Osteoblast (primary cell): ENCODE data around the gene GRAPL. TPM values are rescaled to one million over a fixed set of nuclear protein-coding genes. Genes with fewer than 3 reads are reported as not detected.
"Not testable (repeated sequence)": the region's sequence is repeated elsewhere in the genome, so short reads cannot be mapped to it uniquely, and the experiment has no call there.

Experiments
- DNase-seq: peaks from one replicate; pipeline ENCODE4 v3.0.0; 2011; ENCODE audit warnings: low spot score, mixed read lengths; ENCODE audit not compliant: insufficient read length; ENCODE audit errors: missing footprints
- H2AFZ ChIP-seq: 2 replicates; pipeline ENCODE4 v1.6.0; 2011; ENCODE audit warnings: mild to moderate bottlenecking, low read length
- H3K27ac ChIP-seq: 2 replicates; pipeline ENCODE4 v1.5.1; 2011; ENCODE audit warnings: mild to moderate bottlenecking, low read depth, low read length, moderate library complexity
- H3K27me3 ChIP-seq: 2 replicates; pipeline ENCODE4 v1.6.0; 2012; ENCODE audit warnings: mild to moderate bottlenecking, control low read depth, inconsistent platforms, low read length, moderate library complexity; ENCODE audit not compliant: insufficient read depth
- H3K36me3 ChIP-seq: 2 replicates; pipeline ENCODE4 v1.5.1; 2011; ENCODE audit warnings: mild to moderate bottlenecking, low read length, control low read depth, moderate library complexity; ENCODE audit not compliant: insufficient read depth
- H3K4me1 ChIP-seq: 2 replicates; pipeline ENCODE4 v1.5.1; 2011; ENCODE audit warnings: mild to moderate bottlenecking, low read length, control low read depth, moderate library complexity; ENCODE audit not compliant: insufficient read depth
- H3K4me2 ChIP-seq: 2 replicates; pipeline ENCODE4 v1.6.0; 2011; ENCODE audit warnings: mild to moderate bottlenecking, low read length; ENCODE audit not compliant: insufficient read depth
- H3K4me3 ChIP-seq: fragments of 200-600 bp; sonication (generic); 3 replicates; pipeline ENCODE4 v1.5.1; 2012; ENCODE audit warnings: mild to moderate bottlenecking, low read length, inconsistent platforms; ENCODE audit not compliant: insufficient read depth
- H3K79me2 ChIP-seq: 2 replicates; pipeline ENCODE4 v1.6.0; 2012; ENCODE audit warnings: mild to moderate bottlenecking, low read length, control low read depth, inconsistent platforms; ENCODE audit not compliant: insufficient read depth
- H3K9me3 ChIP-seq: 2 replicates; pipeline ENCODE4 v1.5.1; 2011; ENCODE audit warnings: low read depth, low read length, control low read depth
- H4K20me1 ChIP-seq: 2 replicates; pipeline ENCODE4 v1.6.0; 2012; ENCODE audit warnings: mild to moderate bottlenecking, low read length, control low read depth; ENCODE audit not compliant: insufficient read depth
- total RNA-seq: library from RNA; depleted of rRNA; stranded (reverse); fragments of >200 nt; gene quantifications from 2 replicates; pipeline ENCODE4 v1.2.3, GENCODE V29; 2012

GRAPL gene
- total RNA-seq, 1 donor: not detected

GRCh38 chr17:19150678-19151615, 23.6 kb downstream of the GRAPL start:
- not testable (repeated sequence) for H4K20me1 ChIP-seq, H3K36me3 ChIP-seq, H2AFZ ChIP-seq

GRCh38 chr17:19157628-19158027, 30.2 kb downstream of the GRAPL start:
- DNase-seq, H3K27me3 ChIP-seq, H3K79me2 ChIP-seq, H3K4me3 ChIP-seq, H3K36me3 ChIP-seq, H3K4me1 ChIP-seq, H3K27ac ChIP-seq, H2AFZ ChIP-seq, H3K4me2 ChIP-seq, H3K9me3 ChIP-seq, H4K20me1 ChIP-seq: not testable (repeated sequence)

More at GRCh38 chr17:19150678-19151615, 23.6 kb downstream of the GRAPL start:
- H3K4me3 ChIP-seq, DNase-seq, H3K4me2 ChIP-seq, H3K27ac ChIP-seq, H3K4me1 ChIP-seq, H3K27me3 ChIP-seq, H3K79me2 ChIP-seq, H3K9me3 ChIP-seq: not testable (repeated sequence)

GRCh38 chr17:19158478-19158877, 31.1 kb downstream of the GRAPL start:
- H3K79me2 ChIP-seq, H3K9me3 ChIP-seq, H3K4me3 ChIP-seq, H3K27me3 ChIP-seq, H4K20me1 ChIP-seq, H3K4me2 ChIP-seq, H3K4me1 ChIP-seq, DNase-seq, H2AFZ ChIP-seq, H3K36me3 ChIP-seq, H3K27ac ChIP-seq: not testable (repeated sequence)

GRCh38 chr17:19158938-19159337, 31.5 kb downstream of the GRAPL start:
- not testable (repeated sequence) for H3K36me3 ChIP-seq, H3K27me3 ChIP-seq, H3K27ac ChIP-seq, DNase-seq, H3K9me3 ChIP-seq, H3K4me1 ChIP-seq, H4K20me1 ChIP-seq, H2AFZ ChIP-seq, H3K79me2 ChIP-seq, H3K4me2 ChIP-seq, H3K4me3 ChIP-seq

GRCh38 chr17:19161308-19162107, 34.1 kb downstream of the GRAPL start:
- not testable (repeated sequence) for H3K27ac ChIP-seq, H3K4me1 ChIP-seq, H3K4me2 ChIP-seq

GRCh38 chr17:19162384-19163216, 35.2 kb downstream of the GRAPL start:
- not testable (repeated sequence) for H3K4me1 ChIP-seq, DNase-seq, H2AFZ ChIP-seq, H3K79me2 ChIP-seq, H4K20me1 ChIP-seq, H3K36me3 ChIP-seq, H3K9me3 ChIP-seq, H3K4me3 ChIP-seq, H3K27me3 ChIP-seq, H3K27ac ChIP-seq, H3K4me2 ChIP-seq

More at GRCh38 chr17:19161308-19162107, 34.1 kb downstream of the GRAPL start:
- not testable (repeated sequence) for H3K36me3 ChIP-seq, H3K27me3 ChIP-seq, H3K4me3 ChIP-seq, DNase-seq, H3K79me2 ChIP-seq, H4K20me1 ChIP-seq, H3K9me3 ChIP-seq, H2AFZ ChIP-seq

GRCh38 chr17:19174422-19174821, 47.0 kb downstream of the GRAPL start:
- not testable (repeated sequence) for H4K20me1 ChIP-seq, H3K4me1 ChIP-seq, H3K4me2 ChIP-seq, H3K36me3 ChIP-seq, H3K79me2 ChIP-seq, DNase-seq, H3K9me3 ChIP-seq, H3K4me3 ChIP-seq, H3K27ac ChIP-seq, H3K27me3 ChIP-seq, H2AFZ ChIP-seq

- not testable (repeated sequence) for H3K79me2 ChIP-seq, H3K36me3 ChIP-seq
Measured at GRCh38 chr17:19175410-19175809, 48.0 kb downstream of the GRAPL start.

More at GRCh38 chr17:19175410-19175809, 48.0 kb downstream of the GRAPL start:
- not testable (repeated sequence) for H3K27me3 ChIP-seq, H3K9me3 ChIP-seq, DNase-seq, H3K27ac ChIP-seq, H3K4me1 ChIP-seq, H3K4me2 ChIP-seq, H4K20me1 ChIP-seq, H3K4me3 ChIP-seq, H2AFZ ChIP-seq
